OCI-LY7 (cell line): ENCODE data around the gene PITHD1. TPM values are rescaled to one million over a fixed set of nuclear protein-coding genes. Genes with fewer than 3 reads are reported as not detected.
"Not testable (repeated sequence)": the region's sequence is repeated elsewhere in the genome, so short reads cannot be mapped to it uniquely, and the experiment has no call there.

Experiments
- Bru-seq: library from RNA; stranded (reverse); fragments of 400-500 nt; gene quantifications from one replicate; lab custom pipeline; 2021; lab: Mats Ljungman, UMichigan
- BruChase-seq, 2 experiments: library from RNA; stranded (reverse); fragments of 400-500 nt; gene quantifications; one replicate each; lab custom pipeline; 2021; lab: Mats Ljungman, UMichigan
- BruUV-seq: library from RNA; stranded (reverse); fragments of 400-500 nt; replicated peaks from 2 replicates; lab custom pipeline; 2021; lab: Mats Ljungman, UMichigan
- CTCF ChIA-PET: fragments of 300-600 bp; sonication (Branson Sonifier 250); formaldehyde crosslinking; loops from one replicate; lab custom pipeline; 2022; ENCODE audit warnings: antibody characterized with exemption; ENCODE audit not compliant: unreplicated experiment; lab: Charles Lee
- POLR2A ChIA-PET: fragments of 300-600 bp; sonication (Branson Sonifier 250); formaldehyde crosslinking; loops from one replicate; lab custom pipeline; 2022; ENCODE audit warnings: antibody characterized with exemption; lab: Charles Lee
- DNase-seq: peaks from one replicate; pipeline ENCODE4 v3.0.0-alpha.2; 2015; ENCODE audit warnings: low spot score
- H2AFZ ChIP-seq: fragments of 200-600 bp; sonication (generic), shearing (Covaris generic); 2 replicates; pipeline ENCODE4 v1.6.1; 2014; ENCODE audit warnings: mild to moderate bottlenecking, antibody characterized with exemption, low read length, moderate library complexity
- H3K27ac ChIP-seq: fragments of 200-600 bp; sonication (generic); 2 replicates; pipeline ENCODE4 v1.5.1; 2014; ENCODE audit warnings: mixed run types, low read depth, mild to moderate bottlenecking, moderate library complexity, low read length, inconsistent platforms; ENCODE audit not compliant: poor library complexity, severe bottlenecking
- H3K36me3 ChIP-seq: fragments of 200-600 bp; sonication (generic); 2 replicates; pipeline ENCODE4 v1.6.1; 2014; ENCODE audit warnings: mild to moderate bottlenecking, antibody characterized with exemption, low read length, moderate library complexity, mixed read lengths; ENCODE audit not compliant: insufficient read depth
- H3K4me1 ChIP-seq: fragments of 200-600 bp; sonication (generic); 2 replicates; pipeline ENCODE4 v1.5.1; 2014; ENCODE audit warnings: mild to moderate bottlenecking, low read length; ENCODE audit not compliant: insufficient read depth, poor library complexity, severe bottlenecking
- H3K4me2 ChIP-seq: fragments of 200-600 bp; sonication (generic); 2 replicates; pipeline ENCODE4 v1.6.1; 2014; ENCODE audit warnings: mild to moderate bottlenecking, low read length
- H3K4me3 ChIP-seq: fragments of 200-600 bp; sonication (generic); 2 replicates; pipeline ENCODE4 v1.5.1; 2014; ENCODE audit warnings: mild to moderate bottlenecking, low read depth, low read length; ENCODE audit not compliant: poor library complexity, severe bottlenecking
- H3K79me2 ChIP-seq: fragments of 200-600 bp; sonication (generic); 2 replicates; pipeline ENCODE4 v1.6.1; 2016; ENCODE audit warnings: low read depth, mild to moderate bottlenecking, low read length, moderate library complexity, mixed read lengths; ENCODE audit not compliant: insufficient read depth
- H3K9me2 ChIP-seq: fragments of 200-600 bp; sonication (generic); 2 replicates; pipeline ENCODE4 v1.6.1; 2016; ENCODE audit warnings: mild to moderate bottlenecking, low read length, mixed read lengths; ENCODE audit not compliant: insufficient read depth
- H3K9me3 ChIP-seq: fragments of 200-600 bp; sonication (generic); 2 replicates; pipeline ENCODE4 v1.6.1; 2014; ENCODE audit warnings: mild to moderate bottlenecking, mixed run types, low read length, mixed read lengths
- H4K20me1 ChIP-seq: fragments of 200-600 bp; sonication (generic); 2 replicates; pipeline ENCODE4 v1.6.1; 2014; ENCODE audit warnings: mild to moderate bottlenecking, antibody characterized with exemption, low read length, moderate library complexity, mixed read lengths; ENCODE audit not compliant: insufficient read depth
- CTCF ChIP-seq: fragments of 200-600 bp; sonication (generic); conservative IDR thresholded peaks from 2 replicates; pipeline ENCODE4 v1.5.1; 2014; ENCODE audit warnings: mild to moderate bottlenecking, antibody characterized with exemption, low read length, moderate library complexity, mixed read lengths
- EZH2phosphoT487 ChIP-seq: fragments of 200-600 bp; sonication (generic); IDR thresholded peaks from 2 replicates; pipeline ENCODE4 v1.6.1; 2018; ENCODE audit warnings: low read depth, borderline replicate concordance, mild to moderate bottlenecking, mixed run types, antibody characterized with exemption, low read length, moderate library complexity, mixed read lengths
- intact Hi-C: fragments of 100-400 bp; cut with micrococcal nuclease; formaldehyde crosslinking; loops from one replicate; pipeline ENCODE4 v1.10.0; 2022; ENCODE audit not compliant: unreplicated experiment
- long read RNA-seq: library from polyadenylated mRNA; stranded (forward); transcript quantifications from one replicate; pipeline ENCODE4 v2.0.0, GENCODE V29; 2022
- total RNA-seq, 2 experiments: library from RNA; depleted of rRNA in 1 of 2; stranded (reverse); fragments of >200 nt in 1 of 2; shearing (Covaris generic) in 1 of 2; gene quantifications; 2 replicates each; pipeline ENCODE4 v1.2.3, GENCODE V29; 2014 to 2022

PITHD1 gene
- total RNA-seq (2014; rRNA removed; shearing (Covaris generic)) (89.9 and 90.8 TPM in 2 replicates), total RNA-seq (2022) (63.6 and 67.2 TPM in 2 replicates), Bru-seq, nascent RNA (percentile 80 among the genes with signal in this experiment), BruChase-seq, experiment 1, labeled RNA remaining after a 6-hour chase (percentile 85 among the genes with signal in this experiment), BruChase-seq, experiment 2, labeled RNA remaining after a 2-hour chase (percentile 87 among the genes with signal in this experiment)
- long read RNA-seq, transcript PITHD1-201 (6 exons, 1,603 nt), result major isoform, 63 of 104 reads
- long read RNA-seq, partial matches to known transcripts, result 2 of 104 reads
- long read RNA-seq, other reads (novel, unspliced or antisense), result 39 of 104 reads

- intact Hi-C loops, result loop anchor here (1.0 kb wide), 1 partner anchor 13 kb away; the partner anchor contains the start of gene LYPLA2
- Histone ChIP-seq H3K4me1 (peaks cover 29% of the 10 kb centered on the region), H3K4me2 (peak within 1 kb of the TSS; percentile 82), H3K9me2 (no peaks in the 10 kb centered on the region), H2AFZ (peak within 1 kb of the TSS; percentile 84), H4K20me1 (no peaks in the 10 kb centered on the region), H3K4me3 (peak within 1 kb of the TSS; percentile 88), H3K9me3 (no peaks in the 10 kb centered on the region), H3K36me3 (peaks cover 34% of the 10 kb centered on the region), H3K79me2 (peaks cover 46% of the 10 kb centered on the region), H3K27ac (peak within 1 kb of the TSS; percentile 47)
- no peak for TF ChIP-seq EZH2phosphoT487
- CTCF ChIA-PET, result interaction anchor here (0.8 kb wide), 1 partner anchor 138 kb away, joined by 5 read pairs; no protein-coding TSS in a partner anchor
- peak; percentile 93 for DNase-seq
- BruUV-seq, result no TSS peak
- POLR2A ChIA-PET, result interaction anchor here (0.6 to 2.2 kb wide), 11 partner anchors 10 to 644 kb away, joined by 3 to 7 read pairs (median 4); partner anchors contain the start of gene CNR2
These were observed at the start of gene PITHD1 for GRCh38 chr1:23777979-23778814. Gene PITHD1, plus strand, starts transcription at chr1:23778418. Its CDS starts 98 bp downstream, at chr1:23778516.

GRCh38 chr1:23732363-23733224 is 45.6 kb upstream of the PITHD1 start:
- ChIA-PET CTCF (no interaction called here), POLR2A (interaction anchor here (1.3 kb wide), 1 partner anchor 12 kb away, joined by 3 read pairs; no protein-coding TSS in a partner anchor)
- H3K4me2 ChIP-seq, result no peak overlapping the region
- no peaks in the 10 kb centered on the region for H3K36me3 ChIP-seq
- no TSS peak for BruUV-seq
- H3K9me3 ChIP-seq, result no peaks in the 10 kb centered on the region
- DNase-seq, result no peak
- intact Hi-C loops, result no loop called here
- TF ChIP-seq EZH2phosphoT487 (no peak), CTCF (no peak)
- no peak overlapping the region for H3K27ac ChIP-seq
- peaks cover 21% of the 10 kb centered on the region for H3K4me1 ChIP-seq
- H3K79me2 ChIP-seq, result no peaks in the 10 kb centered on the region
- H2AFZ ChIP-seq, result no peak overlapping the region
- H4K20me1 ChIP-seq, result no peaks in the 10 kb centered on the region
- H3K9me2 ChIP-seq, result no peaks in the 10 kb centered on the region
- H3K4me3 ChIP-seq, result no peak overlapping the region

- CTCF ChIA-PET, H3K9me3 ChIP-seq, H3K27ac ChIP-seq, H3K4me2 ChIP-seq, DNase-seq, H3K9me2 ChIP-seq, H3K36me3 ChIP-seq, H3K4me3 ChIP-seq, H2AFZ ChIP-seq, BruUV-seq, H4K20me1 ChIP-seq, H3K79me2 ChIP-seq, intact Hi-C loops: not testable (repeated sequence)
- POLR2A ChIA-PET, result interaction anchor here (0.6 kb wide), 1 partner anchor 178 kb away, joined by 5 read pairs; no protein-coding TSS in a partner anchor
- H3K4me1 ChIP-seq, result peaks cover 14% of the 10 kb centered on the region
These were observed 44.9 kb upstream of the PITHD1 start for GRCh38 chr1:23733281-23733680.
